ENCODE data around the gene MED12L. TPM values are rescaled to one million over a fixed set of nuclear protein-coding genes. Genes with fewer than 3 reads are reported as not detected.

MED12L gene
- total RNA-seq, 2 experiments from 2014 or later, result 1.6 to 2.1 TPM

DNA sequence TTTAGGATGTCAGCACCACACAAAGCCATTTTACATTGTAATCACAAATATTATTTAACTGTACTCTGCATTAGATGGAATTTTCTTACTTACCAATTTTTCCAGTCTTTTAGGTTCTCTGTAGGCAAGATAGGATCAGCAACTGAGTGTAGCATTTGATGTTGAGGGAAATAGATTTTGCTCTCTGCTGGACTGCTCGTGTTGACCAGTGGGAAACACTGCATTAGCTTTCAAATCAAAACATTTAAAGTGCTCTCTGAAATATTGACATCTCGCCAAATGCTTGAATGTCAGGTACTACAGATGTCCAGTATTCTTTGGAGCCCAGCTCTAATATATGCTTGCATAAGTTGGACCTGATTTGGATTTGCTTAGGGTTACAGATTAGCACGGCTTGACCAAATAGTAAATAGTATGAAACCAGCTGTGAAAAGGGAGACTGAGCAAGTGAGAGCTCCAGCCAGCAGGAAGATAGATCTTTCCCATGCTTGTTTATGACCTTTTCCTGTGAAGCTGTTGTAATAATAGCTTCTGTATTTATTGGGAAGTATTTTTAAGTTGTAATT lies 163.4 kb downstream of the MED12L start:
- no peaks in the 10 kb centered on the region for H3K27me3 Mint-ChIP-seq
- H3K36me3 Mint-ChIP-seq, result peaks cover 5% of the 10 kb centered on the region
- H3K27ac Mint-ChIP-seq, result no peak overlapping the region
- peaks cover 2% of the 10 kb centered on the region for H3K4me1 Mint-ChIP-seq
- H3K9me3 Mint-ChIP-seq, result no peaks in the 10 kb centered on the region
- DNase-seq, result no peak
- no peak overlapping the region for H3K4me3 Mint-ChIP-seq

GRCh38 chr3:151256749-151257148 lies 171.3 kb downstream of the MED12L start:
- no peak overlapping the region for H3K4me3 Mint-ChIP-seq
- H3K36me3 Mint-ChIP-seq, result no peaks in the 10 kb centered on the region
- DNase-seq, result no peak
- H3K27me3 Mint-ChIP-seq, result peaks cover 4% of the 10 kb centered on the region
- H3K4me1 Mint-ChIP-seq, result no peaks in the 10 kb centered on the region
- H3K9me3 Mint-ChIP-seq, result no peaks in the 10 kb centered on the region
- no peak overlapping the region for H3K27ac Mint-ChIP-seq

- Mint-ChIP-seq H3K9me3 (no peaks in the 10 kb centered on the region), H3K4me1 (no peaks in the 10 kb centered on the region), H3K27me3 (peaks cover 4% of the 10 kb centered on the region), H3K4me3 (no peak overlapping the region), H3K36me3 (no peaks in the 10 kb centered on the region), H3K27ac (no peak overlapping the region)
- no peak for DNase-seq
Observed at GRCh38 chr3:151259664-151260063, 174.2 kb downstream of the MED12L start.

- Mint-ChIP-seq H3K4me1 (peaks cover 5% of the 10 kb centered on the region), H3K27ac (no peak overlapping the region)
Observed at GRCh38 chr3:151262871-151263525, 177.5 kb downstream of the MED12L start.

GRCh38 chr3:151264605-151265004 lies 179.1 kb downstream of the MED12L start:
- Mint-ChIP-seq H3K4me1 (peaks cover 18% of the 10 kb centered on the region), H3K27me3 (peaks cover 4% of the 10 kb centered on the region), H3K4me3 (no peak overlapping the region), H3K27ac (no peak overlapping the region), H3K36me3 (peaks cover 6% of the 10 kb centered on the region), H3K9me3 (peaks cover 2% of the 10 kb centered on the region)
- DNase-seq, result no peak

More at GRCh38 chr3:151262871-151263525, 177.5 kb downstream of the MED12L start:
- no peaks in the 10 kb centered on the region for H3K36me3 Mint-ChIP-seq
- no peak for DNase-seq
- H3K4me3 Mint-ChIP-seq, result no peak overlapping the region
- peaks cover 4% of the 10 kb centered on the region for H3K27me3 Mint-ChIP-seq
- H3K9me3 Mint-ChIP-seq, result no peaks in the 10 kb centered on the region

GRCh38 chr3:151265166-151265565 lies 179.7 kb downstream of the MED12L start:
- H3K27me3 Mint-ChIP-seq, result no peaks in the 10 kb centered on the region
- peaks cover 24% of the 10 kb centered on the region for H3K4me1 Mint-ChIP-seq
- no peak overlapping the region for H3K27ac Mint-ChIP-seq
- no peak overlapping the region for H3K4me3 Mint-ChIP-seq
- DNase-seq, result no peak
- peaks cover 10% of the 10 kb centered on the region for H3K36me3 Mint-ChIP-seq
- H3K9me3 Mint-ChIP-seq, result peaks cover 5% of the 10 kb centered on the region

GRCh38 chr3:151265866-151266265 lies 180.4 kb downstream of the MED12L start:
- peaks cover 5% of the 10 kb centered on the region for H3K9me3 Mint-ChIP-seq
- peaks cover 10% of the 10 kb centered on the region for H3K36me3 Mint-ChIP-seq
- peaks cover 27% of the 10 kb centered on the region for H3K4me1 Mint-ChIP-seq
- no peak for DNase-seq
- H3K4me3 Mint-ChIP-seq, result no peak overlapping the region
- H3K27ac Mint-ChIP-seq, result no peak overlapping the region
- no peaks in the 10 kb centered on the region for H3K27me3 Mint-ChIP-seq

DNA sequence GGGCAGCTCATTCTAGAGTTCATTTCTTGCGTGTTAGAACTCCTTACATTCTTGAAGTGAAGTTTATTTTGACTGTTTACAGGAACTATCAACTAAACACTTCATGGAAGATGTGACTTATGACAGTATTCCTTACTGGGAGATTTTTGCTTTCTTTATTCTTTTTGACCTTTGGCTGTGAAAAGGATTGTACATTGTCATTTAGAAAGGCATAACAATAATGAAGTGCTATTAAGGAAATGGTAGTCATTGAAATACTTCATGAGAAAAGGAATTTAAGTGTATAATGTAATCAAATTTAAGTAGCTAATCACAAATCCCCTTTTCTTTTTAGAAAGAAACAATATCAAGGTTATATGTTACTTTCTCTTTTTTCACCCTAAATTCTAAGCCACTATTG lies 181.6 kb downstream of the MED12L start:
- H3K27ac Mint-ChIP-seq, result no peak overlapping the region
- no peak for DNase-seq
- H3K36me3 Mint-ChIP-seq, result peaks cover 10% of the 10 kb centered on the region
- H3K9me3 Mint-ChIP-seq, result peaks cover 5% of the 10 kb centered on the region
- H3K27me3 Mint-ChIP-seq, result no peaks in the 10 kb centered on the region
- no peak overlapping the region for H3K4me3 Mint-ChIP-seq
- peaks cover 30% of the 10 kb centered on the region for H3K4me1 Mint-ChIP-seq

DNA sequence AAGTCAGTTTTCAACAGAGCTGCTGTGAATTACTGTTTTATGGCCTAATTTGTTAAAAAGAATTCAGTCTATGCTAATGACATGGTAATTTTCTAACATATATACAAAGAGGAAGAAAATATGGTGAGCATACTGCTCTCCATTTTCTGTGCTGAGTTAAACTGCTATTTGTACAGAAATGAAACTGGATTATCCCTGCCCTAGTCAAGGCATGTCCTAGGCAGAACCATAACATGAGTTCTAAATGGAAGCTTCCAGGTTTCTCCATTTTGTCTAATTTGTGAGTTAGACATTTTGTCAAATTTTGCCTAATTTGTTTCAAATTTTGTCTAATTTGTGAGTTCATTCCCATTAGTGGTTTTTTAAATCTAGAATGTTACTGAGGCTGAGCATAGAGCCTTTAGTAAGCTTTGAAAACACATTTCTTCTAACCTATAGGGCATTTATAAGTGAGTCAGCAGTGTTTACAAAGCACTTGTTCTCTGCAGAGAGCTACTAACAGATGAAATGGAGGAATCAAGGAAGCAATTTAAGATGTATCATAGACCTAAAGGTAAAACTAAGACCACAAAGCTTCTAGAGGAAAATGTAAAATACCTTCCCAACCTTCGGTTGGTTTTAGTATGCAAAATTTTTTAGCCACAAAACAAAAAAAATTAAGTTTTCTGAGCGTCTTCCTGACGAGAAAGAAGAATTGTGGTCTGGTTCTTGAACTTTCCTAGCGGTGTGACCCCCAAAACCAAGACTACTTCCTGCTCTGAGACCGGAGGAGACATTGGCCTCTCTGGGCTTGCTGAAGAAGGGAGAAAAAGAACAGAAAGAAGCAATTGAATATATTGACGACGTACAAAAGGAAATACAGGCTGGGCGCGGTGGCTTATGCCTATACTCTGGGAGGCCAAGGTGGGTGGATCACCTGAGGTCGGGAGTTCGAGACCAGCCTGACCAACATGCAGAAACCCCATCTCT lies 183.1 kb downstream of the MED12L start:
- Mint-ChIP-seq H3K4me1 (peaks cover 32% of the 10 kb centered on the region), H3K4me3 (peak overlapping the region; percentile 47), H3K36me3 (peaks cover 10% of the 10 kb centered on the region), H3K27ac (peak overlapping the region; percentile 88), H3K27me3 (no peaks in the 10 kb centered on the region), H3K9me3 (peaks cover 5% of the 10 kb centered on the region)
- DNase-seq, result peak; percentile 65

GRCh38 chr3:151269631-151270030 lies 184.2 kb downstream of the MED12L start:
- Mint-ChIP-seq H3K9me3 (peaks cover 5% of the 10 kb centered on the region), H3K4me3 (no peak overlapping the region), H3K4me1 (peaks cover 36% of the 10 kb centered on the region), H3K36me3 (peaks cover 10% of the 10 kb centered on the region), H3K27ac (no peak overlapping the region), H3K27me3 (no peaks in the 10 kb centered on the region)
- no peak for DNase-seq

GRCh38 chr3:151275091-151275490 lies 189.6 kb downstream of the MED12L start:
- Mint-ChIP-seq H3K4me3 (no peak overlapping the region), H3K36me3 (peaks cover 7% of the 10 kb centered on the region), H3K4me1 (peaks cover 54% of the 10 kb centered on the region), H3K9me3 (no peaks in the 10 kb centered on the region), H3K27ac (no peak overlapping the region), H3K27me3 (no peaks in the 10 kb centered on the region)
- no peak for DNase-seq

DNA sequence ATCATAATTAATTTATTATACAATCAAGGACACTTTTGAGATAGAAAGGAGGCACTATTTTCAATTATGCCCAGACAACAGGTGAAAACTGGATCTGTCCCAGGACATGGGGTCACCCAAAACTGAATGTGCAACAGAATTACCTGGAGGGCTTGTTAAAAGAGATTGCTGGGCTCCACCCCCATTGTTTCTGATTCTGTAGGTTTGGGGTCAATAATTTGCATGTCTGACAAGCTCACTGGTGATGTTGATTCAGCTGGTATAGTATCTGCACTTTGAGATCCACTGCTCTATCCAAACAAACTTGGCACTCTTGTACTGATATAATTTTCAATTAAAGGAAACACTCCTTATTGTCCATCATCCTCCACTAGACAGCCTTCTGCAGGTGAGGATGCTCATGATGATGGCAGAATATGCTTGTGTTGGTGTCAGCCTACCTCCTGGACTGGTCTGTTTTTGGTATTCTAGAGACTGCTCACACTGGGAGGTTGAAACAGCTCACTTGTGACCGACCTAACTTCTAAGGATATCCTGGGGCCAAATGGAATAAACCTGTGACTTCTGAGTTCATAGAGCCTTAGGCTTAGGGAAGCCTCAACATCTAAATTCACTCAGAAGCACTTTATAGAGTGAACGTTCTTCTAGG lies 190.7 kb downstream of the MED12L start:
- Mint-ChIP-seq H3K27ac (peak overlapping the region; percentile 91), H3K36me3 (peaks cover 7% of the 10 kb centered on the region), H3K9me3 (no peaks in the 10 kb centered on the region), H3K4me1 (peaks cover 54% of the 10 kb centered on the region), H3K27me3 (no peaks in the 10 kb centered on the region), H3K4me3 (peak overlapping the region; percentile 79)
- no peak for DNase-seq

- H3K4me1 Mint-ChIP-seq, result peaks cover 51% of the 10 kb centered on the region
- peak; percentile 27 for DNase-seq
Observed at GRCh38 chr3:151276687-151277042, 191.2 kb downstream of the MED12L start.

GRCh38 chr3:151278230-151278629 lies 192.8 kb downstream of the MED12L start, which contains the start of gene P2RY14:
TSS of gene P2RY14 (minus strand) at chr3:151278542. CDS start at chr3:151214316, 64,226 bp downstream.
- H3K4me3 Mint-ChIP-seq, result peak within 1 kb of the TSS; percentile 55
- no peaks in the 10 kb centered on the region for H3K9me3 Mint-ChIP-seq
- DNase-seq, result no peak
- H3K27me3 Mint-ChIP-seq, result no peaks in the 10 kb centered on the region
- H3K27ac Mint-ChIP-seq, result peak within 1 kb of the TSS; percentile 83
- peaks cover 7% of the 10 kb centered on the region for H3K36me3 Mint-ChIP-seq
- H3K4me1 Mint-ChIP-seq, result peaks cover 61% of the 10 kb centered on the region

More at GRCh38 chr3:151276687-151277042, 191.2 kb downstream of the MED12L start:
- Mint-ChIP-seq H3K9me3 (no peaks in the 10 kb centered on the region), H3K27ac (peak overlapping the region; percentile 91), H3K4me3 (peak overlapping the region; percentile 79), H3K36me3 (peaks cover 7% of the 10 kb centered on the region), H3K27me3 (no peaks in the 10 kb centered on the region)
